HepG2 (cell line): ENCODE measurements around the gene TMEM108. TPM values are rescaled to one million over a fixed set of nuclear protein-coding genes. Genes with fewer than 3 reads are reported as not detected.

Experiments
- ATAC-seq: fragments of 200-7000 bp; cut with Tn5 transposase; 3 replicates; pipeline ENCODE4 v1.9.1; 2020; ENCODE audit warnings: mild to moderate bottlenecking, moderate library complexity
- BruUV-seq: library from RNA; stranded (reverse); fragments of 400-500 nt; replicated peaks from 2 replicates; lab custom pipeline; 2021; lab: Mats Ljungman, UMichigan
- CTCF ChIA-PET: fragments of 300-600 bp; formaldehyde crosslinking; extraction: SDS; loops from one replicate; lab custom pipeline; 2021; ENCODE audit warnings: low total read pairs, inconsistent platforms, low intra/inter-chr PET ratio; lab: Yijun Ruan, JAX
- POLR2A ChIA-PET: fragments of 350-600 bp; sonication (Branson Sonifier 250); formaldehyde crosslinking; loops from one replicate; lab custom pipeline; 2020; ENCODE audit warnings: antibody characterized with exemption, inconsistent platforms; lab: Yijun Ruan, JAX
- DNase-seq: peaks from one replicate; pipeline ENCODE4 v3.0.0-alpha.2; 2015; ENCODE audit warnings: low spot score
- FAIRE-seq: peaks from 3 replicates; lab custom pipeline; 2011; peaks lifted over from hg19 to GRCh38; lab: Jason Lieb, UNC
- H2AFZ ChIP-seq: one replicate; pipeline ENCODE4 v1.6.1; 2011; ENCODE audit warnings: low read length, inconsistent platforms
- H3K27ac ChIP-seq: fragments of 300-600 bp; 3 replicates; pipeline ENCODE4 v1.8.0; 2011; ENCODE audit warnings: mixed run types, mild to moderate bottlenecking, mixed read lengths, low read length, inconsistent platforms; ENCODE audit not compliant: insufficient read depth; ENCODE audit errors: extremely low read length
- H3K27me3 ChIP-seq, 2 experiments: fragments of 200-600 bp in 1 of 2; 2 replicates in 1 of 2; 3 replicates in 1 of 2; pipeline versions ENCODE4 v1.6.0 to v1.8.0; 2011; ENCODE audit warnings: low read length in 2 of 2, mild to moderate bottlenecking in 2 of 2, moderate library complexity in 2 of 2, inconsistent platforms in 1 of 2; ENCODE audit not compliant: insufficient read depth in 2 of 2, control insufficient read depth in 1 of 2
- H3K36me3 ChIP-seq, 2 experiments: fragments of 200-600 bp in 1 of 2; replicated peaks in 1 of 2; 2 replicates in 1 of 2; 3 replicates in 1 of 2; pipeline versions ENCODE4 v1.5.1 to v1.8.0; 2011; ENCODE audit warnings: low read length in 2 of 2, inconsistent platforms in 1 of 2; ENCODE audit not compliant: insufficient read depth in 2 of 2, control insufficient read depth in 1 of 2
- H3K4me1 ChIP-seq: 2 replicates; pipeline ENCODE4 v1.5.1; 2012; ENCODE audit warnings: low read length, inconsistent platforms; ENCODE audit not compliant: insufficient read depth
- H3K4me2 ChIP-seq: 2 replicates; pipeline ENCODE4 v1.6.0; 2011; ENCODE audit warnings: low read depth, low read length, inconsistent platforms
- H3K4me3 ChIP-seq, 3 experiments: fragments of 200-600 bp in 1 of 3; sonication (generic), shearing (Covaris generic) in 1 of 3; replicated peaks in 1 of 3; 2 replicates each; pipeline ENCODE4 v1.5.1; 2011 to 2016; ENCODE audit warnings: low read length in 3 of 3, inconsistent platforms in 2 of 3, low read depth in 2 of 3, mild to moderate bottlenecking in 2 of 3, control low read depth in 1 of 3, mixed read lengths in 1 of 3; ENCODE audit not compliant: insufficient read depth in 1 of 3
- H3K79me2 ChIP-seq: one replicate; pipeline ENCODE4 v1.6.1; 2011; ENCODE audit warnings: low read length, inconsistent platforms; ENCODE audit not compliant: insufficient read depth
- H3K9ac ChIP-seq: 2 replicates; pipeline ENCODE4 v1.6.0; 2011; ENCODE audit warnings: mild to moderate bottlenecking, low read depth, low read length, inconsistent platforms; ENCODE audit not compliant: insufficient read depth
- H3K9me3 ChIP-seq: 2 replicates; pipeline ENCODE4 v1.5.1; 2012; ENCODE audit warnings: mild to moderate bottlenecking, low read length
- H4K20me1 ChIP-seq: 2 replicates; pipeline ENCODE4 v1.6.0; 2011; ENCODE audit warnings: inconsistent platforms, mild to moderate bottlenecking, low read length, moderate library complexity; ENCODE audit not compliant: insufficient read depth
- CC2D1A ChIP-seq: sonication (generic); formaldehyde crosslinking; IDR thresholded peaks from 2 replicates; pipeline ENCODE4 v1.8.1; 2023; ENCODE audit warnings: mild to moderate bottlenecking, missing genetic modification reagents
- MNT ChIP-seq: fragments of 450-650 bp; IDR thresholded peaks from 2 replicates; pipeline ENCODE4 v1.6.1; 2016
- ZSCAN30 ChIP-seq: sonication (generic); formaldehyde crosslinking; IDR thresholded peaks from 2 replicates; pipeline ENCODE4 v1.5.0; 2020; ENCODE audit warnings: mild to moderate bottlenecking, missing genetic modification reagents
- WGBS: methylation state at CpG from one replicate; pipeline ENCODE4 v1.1.6; 2017; ENCODE audit warnings: low lambda C conversion rate; 5-methylcytosine and 5-hydroxymethylcytosine counted together
- in situ Hi-C: cut with HindIII; loops from 2 replicates; pipeline ENCODE4 v1.10.0; 2017; ENCODE audit warnings: low pct_unique_long_range_greater_than_20kb; ENCODE audit not compliant: extremely low pct_ligation_motif_present
- intact Hi-C: fragments of 100-400 bp; cut with micrococcal nuclease; formaldehyde crosslinking; loops from one replicate; pipeline ENCODE4 v1.10.0; 2022; ENCODE audit not compliant: unreplicated experiment
- polyA plus RNA-seq, 8 experiments: library from polyadenylated mRNA; depleted of rRNA in 3 of 8; stranded (reverse) in 7 of 8; unstranded in 1 of 8; fragments of >200 nt; fragmentation: Illumina TruSeq in 4 of 8; extraction: Trizol in 4 of 8; gene quantifications; 2 replicates each; pipeline versions ENCODE4 v1.2.1 to v1.2.3, GENCODE V29; 2011 to 2016; ENCODE audit warnings: low read depth in 4 of 8, missing spikeins in 1 of 8, mixed read lengths in 1 of 8; ENCODE audit not compliant: insufficient read depth in 1 of 8
- total RNA-seq, 5 experiments: library from RNA; depleted of rRNA; stranded (reverse); fragments of >200 nt; fragmentation: Illumina TruSeq; extraction: Trizol; gene quantifications; 2 replicates each; pipeline ENCODE4 v1.2.3, GENCODE V29; 2016; ENCODE audit warnings: low read depth in 1 of 5

TMEM108 gene
- total and polyA plus RNA-seq, 2 of the 13 experiments (the other 11 are each of a cell fraction or from before 2014, with no cell fraction given): not detected

DNA sequence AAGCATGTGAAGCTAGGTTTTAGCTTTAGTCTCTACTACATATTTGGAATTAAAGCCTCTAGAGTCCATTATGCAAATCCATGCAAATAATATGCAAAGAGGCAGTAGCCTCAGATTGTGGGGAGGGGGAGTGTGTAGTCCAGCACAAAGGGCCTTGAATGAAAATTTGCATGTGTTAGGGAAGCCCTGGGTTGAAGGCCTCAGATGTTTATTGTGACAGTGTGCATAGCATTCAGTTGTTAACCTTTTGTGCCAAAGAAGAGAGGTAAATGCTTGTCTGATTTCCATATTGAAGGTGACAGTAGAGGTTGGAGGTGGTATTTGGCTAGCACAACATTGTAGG, 337.2 kb downstream of the TMEM108 start:
- no TSS peak for BruUV-seq
- Histone ChIP-seq H2AFZ (no peak overlapping the region), H3K9me3 (no peaks in the 10 kb centered on the region), H3K4me2 (no peak overlapping the region), H3K36me3 (no peaks in the 10 kb centered on the region), H3K4me3 (no peak overlapping the region), H4K20me1 (no peaks in the 10 kb centered on the region), H3K27me3 (no peaks in the 10 kb centered on the region; a peak in 1 of 5 replicates), H3K79me2 (no peaks in the 10 kb centered on the region), H3K9ac (no peak overlapping the region), H3K4me1 (no peaks in the 10 kb centered on the region), H3K27ac (no peak overlapping the region)
- ATAC-seq (no peak), DNase-seq (no peak), FAIRE-seq (no peak)
- in situ Hi-C loops: loop anchor here (25.0 kb wide), 1 partner anchor 838 kb away; no protein-coding TSS in a partner anchor
- CTCF ChIA-PET: no interaction called here
- POLR2A ChIA-PET: no interaction called here
- intact Hi-C loops: no loop called here
- TF ChIP-seq ZSCAN30 (CRISPR knock-in tag): no peak

DNA sequence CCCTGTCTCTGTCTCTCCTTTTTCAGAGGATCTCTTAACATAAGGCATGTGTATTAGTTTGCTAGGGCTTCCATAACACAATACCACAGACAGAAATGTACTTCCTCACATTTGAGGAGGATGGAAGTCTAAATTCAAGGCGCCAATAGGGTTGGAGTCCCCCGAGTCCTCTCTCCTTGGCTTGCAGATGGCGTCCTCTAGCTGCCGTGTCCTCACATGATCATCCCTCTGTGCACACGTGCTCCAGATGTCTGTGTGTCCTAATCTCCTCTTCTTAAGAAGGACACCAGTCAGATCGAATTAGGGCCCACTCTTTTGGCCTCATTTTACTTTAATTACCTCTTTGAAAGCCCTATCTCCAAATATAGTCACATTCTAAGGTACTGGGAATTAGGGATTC, 338.6 kb downstream of the TMEM108 start:
- Histone ChIP-seq H3K4me3 (no peak overlapping the region), H3K4me1 (peaks cover 7% of the 10 kb centered on the region), H3K9ac (no peak overlapping the region), H3K36me3 (no peaks in the 10 kb centered on the region), H3K9me3 (no peaks in the 10 kb centered on the region), H3K27me3 (no peaks in the 10 kb centered on the region; a peak in 2 of 5 replicates), H3K27ac (no peak overlapping the region), H4K20me1 (no peaks in the 10 kb centered on the region), H3K79me2 (no peaks in the 10 kb centered on the region), H3K4me2 (no peak overlapping the region), H2AFZ (no peak overlapping the region)
- FAIRE-seq (no peak), DNase-seq (no peak), ATAC-seq (no peak)
- WGBS: 17% methylated on average over 6 of the region's 6 CpGs
- intact Hi-C loops: loop anchor here (1.0 kb wide), 2 partner anchors 336 to 651 kb away; no protein-coding TSS in a partner anchor
- POLR2A ChIA-PET: no interaction called here
- TF ChIP-seq CC2D1A: no peak
- peak; percentile 75 for TF ChIP-seq MNT
- in situ Hi-C loops: loop anchor here (25.0 kb wide), 1 partner anchor 840 kb away; no protein-coding TSS in a partner anchor
- CTCF ChIA-PET: interaction anchor here (1.1 to 1.7 kb wide), 2 partner anchors 335 to 650 kb away, joined by 3 to 5 read pairs; no protein-coding TSS in a partner anchor
- BruUV-seq: no TSS peak
